Vagina (tissue), 2 donors: ENCODE data around the gene EVC2.

Experiments
- POLR2AphosphoS5 ChIP-seq, 2 donors: sonication (generic); formaldehyde crosslinking; IDR thresholded peaks; one replicate each; pipeline ENCODE4 v1.9.0; 2017; ENCODE audit warnings: antibody characterized with exemption in 2 of 2, mild to moderate bottlenecking in 2 of 2, low read depth in 1 of 2; ENCODE audit not compliant: insufficient read depth in 1 of 2
- TF ChIP-seq, protein P1 (sequence below), 3 experiments: fragments of 450-650 bp in 2 of 3; fragments of 200-600 bp in 1 of 3; sonication (generic) in 1 of 3; IDR thresholded peaks; one replicate each; pipeline ENCODE4 v1.5.1; 2017 to 2019; ENCODE audit warnings: antibody characterized with exemption in 3 of 3, mild to moderate bottlenecking in 2 of 3, moderate library complexity in 2 of 3

DNA sequence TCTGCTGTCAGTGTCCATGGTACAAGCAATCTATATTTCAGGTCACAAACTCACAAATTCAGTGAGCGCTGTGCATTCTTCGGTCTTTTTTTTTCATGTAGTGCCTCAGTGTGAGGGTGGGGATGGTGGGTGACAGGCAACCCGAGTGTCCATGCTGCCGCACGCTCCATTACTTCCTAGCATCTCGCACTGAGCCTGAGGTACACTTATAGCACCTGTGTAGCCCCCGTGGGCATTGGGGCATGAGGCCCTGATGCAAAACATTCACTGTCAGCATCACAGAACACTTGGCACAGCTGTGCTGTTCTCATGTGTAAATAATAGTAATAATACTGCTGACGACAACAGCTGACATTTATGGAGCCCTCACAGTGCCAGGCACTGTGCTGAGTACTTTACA is 31.6 kb downstream of the EVC2 start:
- TF ChIP-seq, protein P1, sequence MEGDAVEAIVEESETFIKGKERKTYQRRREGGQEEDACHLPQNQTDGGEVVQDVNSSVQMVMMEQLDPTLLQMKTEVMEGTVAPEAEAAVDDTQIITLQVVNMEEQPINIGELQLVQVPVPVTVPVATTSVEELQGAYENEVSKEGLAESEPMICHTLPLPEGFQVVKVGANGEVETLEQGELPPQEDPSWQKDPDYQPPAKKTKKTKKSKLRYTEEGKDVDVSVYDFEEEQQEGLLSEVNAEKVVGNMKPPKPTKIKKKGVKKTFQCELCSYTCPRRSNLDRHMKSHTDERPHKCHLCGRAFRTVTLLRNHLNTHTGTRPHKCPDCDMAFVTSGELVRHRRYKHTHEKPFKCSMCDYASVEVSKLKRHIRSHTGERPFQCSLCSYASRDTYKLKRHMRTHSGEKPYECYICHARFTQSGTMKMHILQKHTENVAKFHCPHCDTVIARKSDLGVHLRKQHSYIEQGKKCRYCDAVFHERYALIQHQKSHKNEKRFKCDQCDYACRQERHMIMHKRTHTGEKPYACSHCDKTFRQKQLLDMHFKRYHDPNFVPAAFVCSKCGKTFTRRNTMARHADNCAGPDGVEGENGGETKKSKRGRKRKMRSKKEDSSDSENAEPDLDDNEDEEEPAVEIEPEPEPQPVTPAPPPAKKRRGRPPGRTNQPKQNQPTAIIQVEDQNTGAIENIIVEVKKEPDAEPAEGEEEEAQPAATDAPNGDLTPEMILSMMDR (IDR thresholded peaks at IDR 0.05), result no peak
- TF ChIP-seq POLR2AphosphoS5 (IDR thresholded peaks at IDR 0.05; ENCODE audit: insufficient read depth in 1 of 2, low read depth in 1 of 2), result no peak
